ENCODE measurements around the gene PYGM.

DNA sequence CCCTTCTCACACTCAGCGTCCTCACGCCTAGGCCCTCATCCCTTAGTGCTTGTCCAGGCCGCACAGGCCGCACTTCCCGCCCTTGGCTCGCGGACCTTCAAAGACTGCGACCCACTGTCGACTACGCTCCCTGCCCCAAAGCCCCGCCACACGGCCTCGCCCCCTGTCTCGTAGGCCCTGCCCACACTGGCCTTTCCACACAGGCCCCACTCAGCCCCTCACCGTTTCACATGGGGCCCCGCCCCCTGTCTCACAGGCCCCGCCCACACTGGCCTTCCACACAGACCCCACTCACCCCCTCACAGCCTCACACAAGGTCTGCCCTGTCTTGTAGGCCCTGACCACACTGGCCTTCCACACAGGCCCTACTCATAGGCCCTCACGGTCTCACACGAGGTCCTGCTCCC lies 47.8 kb downstream of the PYGM start:
- TF ChIP-seq POLR2A (IDR thresholded peaks at IDR 0.05; ENCODE audit: low read length) (no peak), GATA1 (IDR thresholded peaks at IDR 0.05; ENCODE audit: low read depth, low read length) (no peak)

All from erythroblast (primary cell).